ENCODE data around the gene NPC1L1.

NPC1L1 gene

DNA sequence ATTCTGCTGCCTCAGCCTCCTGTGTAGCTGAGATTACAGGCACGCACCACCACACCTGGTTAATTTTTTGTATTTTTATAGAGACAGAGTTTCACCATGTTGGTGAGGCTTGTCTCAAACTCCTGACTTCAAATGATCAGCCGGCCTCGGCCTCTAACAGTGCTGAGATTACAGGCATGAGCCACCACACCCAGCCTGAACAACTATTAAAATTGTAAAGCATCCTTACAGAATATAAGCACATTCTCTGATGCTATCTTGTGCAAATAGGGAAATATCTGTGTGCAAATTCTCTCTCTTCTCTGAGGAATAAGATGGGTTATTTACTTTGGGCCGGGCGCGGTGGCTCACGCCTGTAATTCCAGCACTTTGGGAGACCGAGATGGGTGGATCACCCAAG, 63.2 kb downstream of the NPC1L1 start:
- TF ChIP-seq, protein P1, sequence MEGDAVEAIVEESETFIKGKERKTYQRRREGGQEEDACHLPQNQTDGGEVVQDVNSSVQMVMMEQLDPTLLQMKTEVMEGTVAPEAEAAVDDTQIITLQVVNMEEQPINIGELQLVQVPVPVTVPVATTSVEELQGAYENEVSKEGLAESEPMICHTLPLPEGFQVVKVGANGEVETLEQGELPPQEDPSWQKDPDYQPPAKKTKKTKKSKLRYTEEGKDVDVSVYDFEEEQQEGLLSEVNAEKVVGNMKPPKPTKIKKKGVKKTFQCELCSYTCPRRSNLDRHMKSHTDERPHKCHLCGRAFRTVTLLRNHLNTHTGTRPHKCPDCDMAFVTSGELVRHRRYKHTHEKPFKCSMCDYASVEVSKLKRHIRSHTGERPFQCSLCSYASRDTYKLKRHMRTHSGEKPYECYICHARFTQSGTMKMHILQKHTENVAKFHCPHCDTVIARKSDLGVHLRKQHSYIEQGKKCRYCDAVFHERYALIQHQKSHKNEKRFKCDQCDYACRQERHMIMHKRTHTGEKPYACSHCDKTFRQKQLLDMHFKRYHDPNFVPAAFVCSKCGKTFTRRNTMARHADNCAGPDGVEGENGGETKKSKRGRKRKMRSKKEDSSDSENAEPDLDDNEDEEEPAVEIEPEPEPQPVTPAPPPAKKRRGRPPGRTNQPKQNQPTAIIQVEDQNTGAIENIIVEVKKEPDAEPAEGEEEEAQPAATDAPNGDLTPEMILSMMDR (IDR thresholded peaks at IDR 0.05; ENCODE audit: insufficient read depth, low read depth, low read length, missing control alignments) = no peak
- H3K4me3 ChIP-seq (ENCODE audit: low read length) = no peak overlapping the region
- DNase-seq (ENCODE audit: low read depth) = no peak

- DNase-seq (ENCODE audit: low read depth) = peak; percentile 91
- TF ChIP-seq, protein P1 (IDR thresholded peaks at IDR 0.05; ENCODE audit: insufficient read depth, low read depth, low read length, missing control alignments) = peak; percentile 100
- no peak overlapping the region for H3K4me3 ChIP-seq (ENCODE audit: low read length)
Observed at GRCh38 chr7:44477063-44477830, 63.9 kb downstream of the NPC1L1 start.

- no peak overlapping the region for H3K4me3 ChIP-seq (ENCODE audit: low read length)
- no peak for DNase-seq (ENCODE audit: low read depth)
- TF ChIP-seq, protein P1 (IDR thresholded peaks at IDR 0.05; ENCODE audit: insufficient read depth, low read depth, low read length, missing control alignments) = no peak
Observed at GRCh38 chr7:44476313-44476712, 64.8 kb downstream of the NPC1L1 start.

- H3K4me3 ChIP-seq (ENCODE audit: low read length) = no peak overlapping the region
- DNase-seq (ENCODE audit: low read depth) = peak; percentile 88
- TF ChIP-seq, protein P1 (IDR thresholded peaks at IDR 0.05; ENCODE audit: insufficient read depth, low read depth, low read length, missing control alignments) = no peak
Observed at GRCh38 chr7:44473295-44473694, 67.8 kb downstream of the NPC1L1 start.

DNA sequence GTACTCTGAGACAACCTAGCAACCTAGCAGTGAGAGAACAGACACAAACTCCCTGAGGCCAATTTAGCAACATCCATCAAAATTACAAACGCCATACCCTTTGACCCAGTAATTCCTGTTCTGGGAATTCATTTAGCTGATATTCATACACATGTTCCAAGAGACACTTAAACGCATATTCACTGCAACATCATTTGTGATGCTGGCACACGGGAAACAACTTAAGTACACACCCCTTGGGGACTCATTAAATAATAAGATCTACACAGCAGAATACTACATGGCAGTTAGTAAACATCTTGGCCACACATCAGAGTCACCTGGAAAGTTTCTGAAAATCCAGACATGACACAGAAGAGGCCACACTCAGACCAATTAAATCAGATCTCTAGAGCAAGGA, 68.3 kb downstream of the NPC1L1 start:
- peak; percentile 43 for DNase-seq (ENCODE audit: low read depth)
- TF ChIP-seq, protein P1 (IDR thresholded peaks at IDR 0.05; ENCODE audit: insufficient read depth, low read depth, low read length, missing control alignments) = no peak
- no peak overlapping the region for H3K4me3 ChIP-seq (ENCODE audit: low read length)

GRCh38 chr7:44471850-44472249, 69.3 kb downstream of the NPC1L1 start:
- no peak overlapping the region for H3K4me3 ChIP-seq (ENCODE audit: low read length)
- TF ChIP-seq, protein P1 (IDR thresholded peaks at IDR 0.05; ENCODE audit: insufficient read depth, low read depth, low read length, missing control alignments) = no peak
- DNase-seq (ENCODE audit: low read depth) = no peak

DNA sequence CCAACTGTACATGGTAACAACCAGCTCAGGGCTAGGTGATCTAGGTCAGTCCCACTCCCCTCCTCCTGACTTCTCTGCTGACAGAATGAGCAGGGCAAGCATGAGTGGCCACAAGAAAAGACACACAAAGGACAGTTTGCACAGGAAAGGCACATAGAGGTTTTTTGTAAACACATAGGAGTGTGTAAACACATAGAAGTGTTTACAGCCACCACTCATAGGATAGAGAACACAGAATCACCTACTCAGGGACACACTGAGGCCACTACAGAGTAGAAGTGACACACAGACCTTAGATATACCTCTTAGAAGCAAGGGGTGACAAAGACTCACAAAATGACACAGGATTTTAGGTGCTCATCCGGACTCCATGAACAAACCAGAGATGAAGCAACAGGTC, 69.7 kb downstream of the NPC1L1 start:
- H3K4me3 ChIP-seq (ENCODE audit: low read length) = no peak overlapping the region
- no peak for DNase-seq (ENCODE audit: low read depth)
- TF ChIP-seq, protein P1 (IDR thresholded peaks at IDR 0.05; ENCODE audit: insufficient read depth, low read depth, low read length, missing control alignments) = no peak

All from epithelial cell of esophagus (primary cell).